GM19452 (cell line): ENCODE measurements around the gene PAQR8.
"Not testable (repeated sequence)": the region's sequence is repeated elsewhere in the genome, so short reads cannot be mapped to it uniquely, and the experiment has no call there.

ENCODE experiments used
- ATAC-seq: cut with Tn5 transposase; IDR thresholded peaks from one replicate; pipeline ENCODE4 v1.9.1; 2021; ENCODE audit not compliant: unreplicated experiment

The PAQR8 gene

GRCh38 chr6:52405243-52405642 is 43.3 kb downstream of the PAQR8 start:
- ATAC-seq, result no peak

DNA sequence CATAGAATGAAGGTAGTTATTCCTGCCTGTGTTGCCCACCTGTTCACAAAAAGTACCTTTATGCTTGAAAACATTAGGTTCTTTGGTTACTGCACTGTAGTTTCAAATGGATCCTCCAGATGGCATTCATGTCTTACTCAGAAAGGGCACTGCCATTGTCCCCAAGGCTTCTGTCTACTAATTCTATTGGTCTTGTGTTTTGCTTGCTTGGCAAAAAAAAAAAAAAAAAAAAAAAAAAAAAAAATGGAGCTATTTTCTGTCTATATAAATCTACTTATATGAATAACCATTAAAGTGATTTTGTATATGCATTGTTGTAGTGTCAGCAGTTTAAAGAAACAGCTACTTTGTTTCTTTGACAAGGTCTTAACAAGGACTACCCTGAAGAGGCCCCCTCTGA is 45.5 kb downstream of the PAQR8 start:
- peak; percentile 71 for ATAC-seq

- no peak for ATAC-seq
Observed at GRCh38 chr6:52409499-52409898, 47.5 kb downstream of the PAQR8 start.

- ATAC-seq, result no peak
Observed at GRCh38 chr6:52410979-52411378, 49.0 kb downstream of the PAQR8 start.

- ATAC-seq, result no peak
Observed at GRCh38 chr6:52411911-52412310, 50.0 kb downstream of the PAQR8 start.

DNA sequence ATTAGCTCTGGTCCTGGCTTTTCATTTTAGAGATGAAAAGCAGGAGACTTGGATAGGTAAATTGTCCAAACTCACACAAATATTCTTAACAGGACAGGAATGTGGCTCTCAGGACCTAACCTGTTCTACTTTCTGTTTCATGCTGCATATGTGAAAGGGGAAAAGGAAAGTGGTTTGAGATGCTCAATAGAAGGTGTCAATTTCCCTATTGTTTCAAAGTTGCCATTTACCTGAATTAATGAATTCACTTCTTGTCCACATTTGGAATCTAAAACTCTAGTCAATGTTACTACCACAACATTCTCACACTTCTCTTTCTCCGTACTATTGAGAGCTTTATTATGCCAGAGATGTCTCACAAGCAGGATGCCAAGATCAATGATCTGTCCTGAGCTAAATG is 53.4 kb downstream of the PAQR8 start:
- no peak for ATAC-seq

- ATAC-seq, result no peak
Observed at GRCh38 chr6:52415917-52416628, 54.1 kb downstream of the PAQR8 start.

- no peak for ATAC-seq
Observed at GRCh38 chr6:52416629-52417151, 54.7 kb downstream of the PAQR8 start.

DNA sequence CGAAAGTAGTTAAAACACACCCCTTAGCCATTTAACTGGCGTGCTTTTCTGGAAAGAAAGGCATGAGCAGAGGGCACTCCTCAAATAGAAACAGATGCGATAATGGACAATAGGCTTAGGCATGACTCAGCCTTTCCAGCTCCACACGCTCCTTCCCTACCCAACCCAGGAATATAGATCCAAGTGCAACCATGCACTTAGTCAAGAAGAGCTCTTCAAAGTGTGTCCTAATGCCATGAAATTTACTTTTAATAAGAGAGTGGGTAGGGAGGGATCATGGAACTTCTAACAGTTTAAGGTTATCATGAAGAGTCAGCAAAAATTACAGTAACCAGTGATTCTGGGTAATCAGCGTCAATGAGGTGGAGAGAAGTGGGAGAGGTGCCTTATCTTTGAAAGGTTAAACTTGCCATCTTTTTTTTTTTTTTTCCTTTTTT is 55.7 kb downstream of the PAQR8 start:
- no peak for ATAC-seq

DNA sequence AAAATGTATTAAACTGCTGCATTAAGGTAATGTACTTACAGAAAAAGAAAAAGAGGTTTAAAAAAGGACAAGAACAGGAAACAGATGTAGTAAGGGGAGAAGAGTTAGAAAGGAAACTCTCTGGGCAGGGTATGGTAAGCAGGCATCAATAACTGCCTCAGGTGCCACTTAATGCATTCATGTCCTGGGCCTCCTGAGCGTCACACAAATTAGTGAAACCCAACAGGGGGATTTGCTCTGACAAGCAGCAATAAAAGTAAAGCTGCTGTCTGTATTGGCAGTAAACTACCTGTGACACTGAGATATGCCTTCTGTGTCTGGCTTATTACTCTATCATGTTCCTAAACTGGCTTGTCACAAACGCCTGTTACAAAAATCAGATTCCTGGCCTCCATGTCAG is 56.7 kb downstream of the PAQR8 start:
- ATAC-seq, result no peak

DNA sequence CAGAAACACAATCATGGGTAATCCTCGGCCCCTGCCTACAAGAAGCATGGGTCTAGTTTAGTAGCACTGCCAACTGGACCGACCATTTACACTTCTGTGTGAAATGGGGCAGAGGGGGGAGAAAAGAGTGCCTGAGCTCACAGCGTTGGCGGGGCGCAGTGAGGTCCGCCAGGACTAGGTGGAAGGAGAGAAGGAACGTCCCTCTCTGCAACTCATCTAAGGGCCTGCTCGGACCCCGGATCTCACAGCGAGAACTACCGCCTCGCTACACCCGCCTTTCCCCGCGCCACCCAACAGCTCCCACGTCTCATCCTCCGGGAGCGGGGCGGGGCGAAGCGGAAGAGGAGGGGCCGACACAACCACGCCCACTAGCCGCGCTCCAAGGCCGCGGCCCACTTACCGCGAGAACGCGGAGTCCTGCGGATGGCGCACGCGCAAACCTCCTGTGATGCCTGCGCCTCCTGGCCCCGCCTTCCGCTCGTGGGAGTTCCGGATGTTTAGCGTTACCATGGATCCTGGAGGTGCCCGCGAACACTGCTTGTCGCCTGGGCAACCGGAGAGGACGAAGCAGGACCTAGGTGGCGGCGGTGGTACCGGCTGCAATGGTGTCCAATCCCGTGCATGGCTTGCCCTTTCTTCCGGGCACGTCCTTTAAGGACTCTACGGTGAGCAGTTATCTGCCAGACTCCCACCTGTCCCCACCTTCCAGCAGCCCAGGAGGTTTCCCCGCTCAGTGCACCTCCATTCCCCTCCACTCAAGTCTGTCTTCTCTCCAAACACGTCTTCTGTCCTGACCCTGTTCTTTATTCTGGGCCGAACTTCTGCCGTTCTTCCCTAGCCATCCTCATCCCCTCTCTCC is 58.1 kb downstream of the PAQR8 start, which contains the start of gene EFHC1:
EFHC1 (plus strand) TSS at position 534 of the 859 bp plus-strand sequence; CDS start at position 603, 69 bp downstream.
- ATAC-seq, result peak; percentile 91

GRCh38 chr6:52420668-52421358 is 58.9 kb downstream of the PAQR8 start:
- ATAC-seq, result no peak

DNA sequence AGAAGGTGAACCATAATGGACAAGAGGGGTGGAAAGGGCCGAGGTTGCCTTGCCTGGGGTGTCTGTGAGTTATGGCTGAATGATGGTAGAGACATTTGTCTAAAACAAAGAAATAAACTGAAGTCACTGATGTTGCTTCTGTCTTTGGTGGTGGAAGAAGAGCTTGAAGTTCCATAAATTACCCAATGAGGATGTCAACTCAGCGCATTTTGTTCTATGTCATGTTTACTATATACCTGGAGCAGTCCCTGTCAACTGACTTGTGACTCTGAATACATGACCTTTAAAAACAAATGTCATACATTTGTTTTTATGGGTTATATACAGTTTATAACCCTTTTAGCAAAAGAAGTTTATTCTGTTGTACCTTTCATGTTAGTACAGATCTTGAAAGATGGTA is 60.2 kb downstream of the PAQR8 start:
- no peak for ATAC-seq

GRCh38 chr6:52423448-52423847 is 61.5 kb downstream of the PAQR8 start:
- ATAC-seq, result no peak

DNA sequence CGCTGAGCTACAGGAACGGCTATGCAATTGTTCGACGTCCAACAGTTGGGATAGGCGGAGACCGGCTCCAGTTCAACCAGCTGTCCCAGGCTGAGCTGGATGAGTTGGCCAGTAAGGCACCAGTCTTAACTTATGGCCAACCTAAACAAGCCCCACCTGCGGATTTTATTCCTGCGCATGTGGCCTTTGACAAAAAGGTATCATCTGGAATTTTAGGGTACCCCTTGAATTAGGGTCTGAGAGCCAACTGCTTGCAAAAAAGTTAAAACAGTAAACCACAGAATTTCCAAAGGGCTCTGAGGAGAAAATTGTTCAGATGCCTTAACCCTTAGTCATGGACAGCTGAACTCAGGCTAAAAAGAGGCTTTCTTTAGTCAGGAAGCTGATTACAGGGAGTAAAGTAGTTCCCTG is 62.0 kb downstream of the PAQR8 start:
- no peak for ATAC-seq

GRCh38 chr6:52424513-52424912 is 62.6 kb downstream of the PAQR8 start:
- no peak for ATAC-seq

- no peak for ATAC-seq
Observed at GRCh38 chr6:52426667-52427066, 64.7 kb downstream of the PAQR8 start.

- ATAC-seq, result not testable (repeated sequence)
Observed at GRCh38 chr6:52433294-52433693, 71.3 kb downstream of the PAQR8 start.

- ATAC-seq, result no peak
Observed at GRCh38 chr6:52435345-52435744, 73.4 kb downstream of the PAQR8 start.

DNA sequence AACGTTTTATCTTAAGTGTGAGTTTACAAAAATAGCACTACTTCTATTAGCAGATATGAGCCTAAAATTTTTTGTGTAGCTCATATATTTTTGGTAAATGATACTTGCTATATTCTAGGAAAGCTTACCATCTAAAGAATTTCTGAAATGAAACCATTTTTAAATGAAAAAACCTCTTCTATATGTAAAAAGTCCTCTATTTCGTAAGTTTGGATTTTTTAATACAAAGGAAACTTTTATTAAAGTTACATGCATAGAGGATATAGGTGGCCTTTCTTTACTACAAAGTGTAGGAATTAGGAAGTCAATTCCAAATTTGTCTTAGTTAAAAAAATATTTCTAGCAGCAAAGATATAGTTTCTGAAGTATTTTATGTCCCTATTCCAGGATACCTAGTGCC is 77.0 kb downstream of the PAQR8 start:
- ATAC-seq, result no peak

DNA sequence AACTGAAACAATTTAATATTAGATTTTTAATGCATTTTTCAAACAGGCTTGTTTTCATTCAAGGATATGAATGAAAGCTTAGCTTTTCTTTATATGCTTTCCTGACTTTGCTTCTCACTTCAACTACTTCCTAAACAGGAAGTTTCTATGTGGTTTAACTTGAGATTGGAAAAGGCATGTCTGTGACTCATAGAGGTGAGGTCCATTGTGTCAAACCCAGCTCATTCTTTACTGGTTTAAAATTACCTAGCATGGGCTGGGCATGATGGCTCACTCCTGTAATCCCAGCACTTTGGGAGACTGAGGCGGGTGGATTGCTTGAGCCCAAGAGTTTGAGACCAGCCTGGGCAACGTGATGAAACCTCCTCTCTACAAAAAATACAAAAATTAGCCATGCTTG is 92.6 kb downstream of the PAQR8 start:
- ATAC-seq, result no peak
